CD4-positive, alpha-beta T cell (primary cell): ENCODE data around the gene PEX13. TPM values are rescaled to one million over a fixed set of nuclear protein-coding genes. Genes with fewer than 3 reads are reported as not detected.
A peak's percentile ranks its signal among the peaks of the same experiment; 100 is the strongest.
"Not testable (repeated sequence)": the region's sequence is repeated elsewhere in the genome, so short reads cannot be mapped to it uniquely, and the experiment has no call there.

Experiments
- ATAC-seq: fragments of 200-7000 bp; cut with Tn5 transposase; one replicate; pipeline ENCODE4 v1.10.0; 2022; ENCODE audit warnings: mild to moderate bottlenecking; ENCODE audit not compliant: poor library complexity
- CTCF ChIA-PET: fragments of 350-600 bp; sonication (Branson Sonifier 250); formaldehyde crosslinking; loops from one replicate; lab custom pipeline; 2021; ENCODE audit warnings: antibody characterized with exemption, inconsistent platforms; lab: Charles Lee
- POLR2A ChIA-PET: fragments of 350-600 bp; sonication (Branson Sonifier 250); formaldehyde crosslinking; loops from one replicate; lab custom pipeline; 2021; ENCODE audit warnings: antibody characterized with exemption, inconsistent platforms; lab: Charles Lee
- DNase-seq, 14 experiments: peaks; one replicate each; pipeline ENCODE4 v3.0.0-alpha.2; 2013 to 2020; ENCODE audit warnings: mixed read lengths in 2 of 14
- H3K27ac ChIP-seq, 2 donors: one replicate each; pipeline versions ENCODE4 v1.5.1 to v1.7.0; 2013; ENCODE audit warnings: low read length in 2 of 2, low read depth in 1 of 2, mild to moderate bottlenecking in 1 of 2
- H3K27me3 ChIP-seq, 2 experiments: 1 replicate in 1 of 2; 2 replicates in 1 of 2; pipeline versions ENCODE4 v1.6.1 to v1.7.0; 2013; ENCODE audit warnings: low read length in 2 of 2, control low read depth in 1 of 2, mild to moderate bottlenecking in 1 of 2, moderate library complexity in 1 of 2; ENCODE audit not compliant: insufficient read depth in 2 of 2, control insufficient read depth in 1 of 2
- H3K36me3 ChIP-seq: one replicate; pipeline ENCODE4 v1.6.1; 2013; ENCODE audit warnings: low read length, control low read depth; ENCODE audit not compliant: insufficient read depth
- H3K4me1 ChIP-seq: one replicate; pipeline ENCODE4 v1.6.1; 2013; ENCODE audit warnings: low read length, control low read depth; ENCODE audit not compliant: insufficient read depth
- H3K4me3 ChIP-seq: one replicate; pipeline ENCODE4 v1.5.1; 2013; ENCODE audit warnings: mild to moderate bottlenecking, low read length, moderate library complexity
- H3K9me3 ChIP-seq, 2 experiments: 1 replicate in 1 of 2; 2 replicates in 1 of 2; pipeline versions ENCODE4 v1.6.1 to v1.7.0; 2013; ENCODE audit warnings: low read length in 2 of 2, mild to moderate bottlenecking in 2 of 2, control low read depth in 1 of 2, moderate library complexity in 1 of 2; ENCODE audit not compliant: control insufficient read depth in 1 of 2, insufficient read depth in 1 of 2
- H3K27ac Mint-ChIP-seq: one replicate; pipeline ENCODE4 v1.8.0; 2020; ENCODE audit warnings: mixed read lengths
- H3K27me3 Mint-ChIP-seq: one replicate; pipeline ENCODE4 v1.8.0; 2021; ENCODE audit warnings: mixed read lengths
- H3K36me3 Mint-ChIP-seq: one replicate; pipeline ENCODE4 v1.8.0; 2021; ENCODE audit warnings: low read depth, mixed read lengths
- H3K4me1 Mint-ChIP-seq: one replicate; pipeline ENCODE4 v1.8.0; 2021; ENCODE audit warnings: low read depth, mixed read lengths
- H3K4me3 Mint-ChIP-seq: one replicate; pipeline ENCODE4 v1.8.0; 2020; ENCODE audit warnings: mild to moderate bottlenecking, mixed read lengths
- H3K9me3 Mint-ChIP-seq: one replicate; pipeline ENCODE4 v1.8.0; 2020; ENCODE audit warnings: mixed read lengths
- CTCF ChIP-seq: fragments of 200-600 bp; IDR thresholded peaks from one replicate; pipeline ENCODE4 v1.8.0; 2022; ENCODE audit warnings: antibody characterized with exemption, mild to moderate bottlenecking
- intact Hi-C, 2 experiments: fragments of 100-400 bp; cut with DNase I in 1 of 2; cut with micrococcal nuclease in 1 of 2; formaldehyde crosslinking; loops; one replicate each; pipeline versions ENCODE4 v1.15.1 to v1.9.0; 2023 to 2025; cut with DNase I, micrococcal nuclease
- total RNA-seq, 174 experiments: library from RNA in 2 of 174; stranded (reverse) in 2 of 174; gene quantifications; one replicate each; pipeline ENCODE4 v1.2.3 and lab custom pipeline; 2021 to 2026

Gene PEX13
- total RNA-seq, 2 experiments from 2014 or later = 8.6 to 12.2 TPM

- H3K4me1 Mint-ChIP-seq = peaks cover 14% of the 10 kb centered on the region
- intact Hi-C loops = loop anchor here in 1 of 2 experiments (10.0 kb wide), 1 partner anchor 133 kb away; no protein-coding TSS in a partner anchor
- no peaks in the 10 kb centered on the region for H3K9me3 ChIP-seq
- H3K36me3 ChIP-seq = peaks cover 3% of the 10 kb centered on the region
- ChIA-PET POLR2A (no interaction called here), CTCF (interaction anchor here (0.7 kb wide), 1 partner anchor 13 kb away, joined by 4 read pairs; no protein-coding TSS in a partner anchor)
- H3K9me3 Mint-ChIP-seq = no peaks in the 10 kb centered on the region
- no peaks in the 10 kb centered on the region for H3K27me3 Mint-ChIP-seq
- ATAC-seq (no peak), DNase-seq (no peak)
- H3K4me3 ChIP-seq = no peak overlapping the region
- no peak overlapping the region for H3K4me3 Mint-ChIP-seq
- TF ChIP-seq CTCF = no peak
- no peak overlapping the region for H3K27ac Mint-ChIP-seq
- H3K27me3 ChIP-seq = no peaks in the 10 kb centered on the region
- H3K4me1 ChIP-seq = peaks cover 3% of the 10 kb centered on the region
- H3K27ac ChIP-seq = no peak overlapping the region
- H3K36me3 Mint-ChIP-seq = no peaks in the 10 kb centered on the region
Observed at GRCh38 chr2:61011678-61012077, 5.8 kb upstream of the PEX13 start.

DNA sequence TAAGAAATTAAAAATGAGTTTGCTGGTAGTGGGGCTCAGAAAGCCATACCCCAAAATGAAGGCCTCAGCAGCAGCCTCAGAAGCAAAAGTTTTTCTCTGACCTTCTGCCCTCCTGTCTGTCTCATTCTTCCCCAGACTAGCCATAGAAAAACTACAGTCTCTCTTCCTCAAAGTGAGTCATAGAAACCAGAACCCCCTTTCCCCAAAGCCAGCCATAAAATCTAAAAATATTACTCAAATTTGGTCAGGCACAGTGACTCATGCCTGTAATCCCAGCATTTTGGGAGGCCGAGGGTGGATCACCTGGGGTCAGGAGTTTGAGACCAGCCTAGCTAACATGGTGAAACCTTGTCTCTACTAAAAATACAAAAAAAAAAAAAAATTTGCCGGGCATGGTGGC is 5.2 kb upstream of the PEX13 start:
- H3K4me3 Mint-ChIP-seq, H3K36me3 Mint-ChIP-seq, POLR2A ChIA-PET, H3K27ac Mint-ChIP-seq, H3K36me3 ChIP-seq, H3K27me3 ChIP-seq, H3K9me3 Mint-ChIP-seq, H3K4me3 ChIP-seq, H3K27me3 Mint-ChIP-seq, H3K27ac ChIP-seq, H3K4me1 ChIP-seq, CTCF ChIA-PET, ATAC-seq, H3K9me3 ChIP-seq: not testable (repeated sequence)
- DNase-seq = peak in 2 of 14 experiments; percentile 39 to 56
- intact Hi-C loops = loop anchor here in 1 of 2 experiments (10.0 kb wide), 1 partner anchor 132 kb away; no protein-coding TSS in a partner anchor
- H3K4me1 Mint-ChIP-seq = peaks cover 18% of the 10 kb centered on the region

GRCh38 chr2:61013382-61013781 is 4.1 kb upstream of the PEX13 start:
- intact Hi-C loops = loop anchor here in 1 of 2 experiments (10.0 kb wide), 1 partner anchor 131 kb away; no protein-coding TSS in a partner anchor
- peaks cover 15% of the 10 kb centered on the region for H3K36me3 Mint-ChIP-seq
- H3K36me3 ChIP-seq = peaks cover 3% of the 10 kb centered on the region
- H3K27ac Mint-ChIP-seq = no peak overlapping the region
- ChIA-PET POLR2A (no interaction called here), CTCF (no interaction called here)
- H3K27me3 ChIP-seq = no peaks in the 10 kb centered on the region
- no peaks in the 10 kb centered on the region for H3K9me3 ChIP-seq
- H3K4me3 Mint-ChIP-seq = no peak overlapping the region
- DNase-seq (no peak), ATAC-seq (no peak)
- peaks cover 4% of the 10 kb centered on the region for H3K4me1 ChIP-seq
- H3K27me3 Mint-ChIP-seq = no peaks in the 10 kb centered on the region
- H3K27ac ChIP-seq = no peak overlapping the region
- no peak overlapping the region for H3K4me3 ChIP-seq
- TF ChIP-seq CTCF = no peak
- H3K4me1 Mint-ChIP-seq = peaks cover 23% of the 10 kb centered on the region
- H3K9me3 Mint-ChIP-seq = no peaks in the 10 kb centered on the region

DNA sequence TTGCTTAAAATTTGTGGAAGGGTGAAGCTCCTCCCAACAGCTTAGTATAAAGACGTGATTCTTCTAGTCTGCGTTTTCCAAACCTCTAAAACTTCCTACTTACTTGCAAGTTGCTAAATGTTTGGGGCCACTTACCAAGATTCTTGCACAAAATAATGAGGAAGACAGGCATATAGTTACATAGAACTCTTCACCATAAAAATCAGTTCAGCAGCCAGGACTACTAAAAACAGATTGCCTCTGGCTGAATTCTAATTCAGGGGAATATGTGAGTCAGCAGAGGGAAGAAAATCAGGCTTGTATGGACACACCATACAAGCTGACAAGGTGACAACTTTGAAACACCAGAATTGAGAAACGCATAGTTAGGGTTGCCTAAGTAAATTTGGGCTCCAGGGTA is 2.8 kb upstream of the PEX13 start:
- CTCF ChIA-PET = no interaction called here
- peaks cover 36% of the 10 kb centered on the region for H3K4me1 Mint-ChIP-seq
- H3K27me3 ChIP-seq = no peaks in the 10 kb centered on the region
- peaks cover 4% of the 10 kb centered on the region for H3K4me1 ChIP-seq
- DNase-seq (no peak), ATAC-seq (no peak)
- peaks cover 3% of the 10 kb centered on the region for H3K36me3 ChIP-seq
- H3K27ac ChIP-seq = no peak overlapping the region
- H3K9me3 Mint-ChIP-seq = no peaks in the 10 kb centered on the region
- H3K4me3 ChIP-seq = no peak overlapping the region
- H3K4me3 Mint-ChIP-seq = peak overlapping the region; percentile 65
- POLR2A ChIA-PET = no interaction called here
- intact Hi-C loops = loop anchor here in 1 of 2 experiments (5.0 to 10.0 kb wide), 3 partner anchors 53 to 130 kb away; partner anchors contain the start of gene SANBR
- H3K36me3 Mint-ChIP-seq = peaks cover 18% of the 10 kb centered on the region
- no peak for TF ChIP-seq CTCF
- no peaks in the 10 kb centered on the region for H3K27me3 Mint-ChIP-seq
- no peak overlapping the region for H3K27ac Mint-ChIP-seq
- H3K9me3 ChIP-seq = no peaks in the 10 kb centered on the region
